ENCODE results near the gene CMKLR1. TPM values are rescaled to one million over a fixed set of nuclear protein-coding genes. Genes with fewer than 3 reads are reported as not detected.

CMKLR1 gene
- total RNA-seq, 1 experiment from 2014 or later, result not detected

- Histone ChIP-seq H3K27ac (no peak overlapping the region), H3K27me3 (replicated peaks) (0 out of 2 replicates have a peak, but pooled peaks cover 4% of the 10 kb centered on the region), H3K4me1 (replicated peaks) (no peaks in the 10 kb centered on the region), H3K36me3 (no peaks in the 10 kb centered on the region), H3K4me3 (no peak overlapping the region), H3K9me3 (replicated peaks) (no peaks in the 10 kb centered on the region)
- no peak for DNase-seq (ENCODE audit: low read depth in 1 of 2, low spot score in 2 of 2)
These were observed 39.6 kb downstream of the CMKLR1 start for GRCh38 chr12:108299516-108299915.

GRCh38 chr12:108298761-108299275 is 40.3 kb downstream of the CMKLR1 start:
- no peaks in the 10 kb centered on the region for H3K9me3 ChIP-seq (replicated peaks)
- no peaks in the 10 kb centered on the region for H3K4me1 ChIP-seq (replicated peaks)
- H3K27ac ChIP-seq, result no peak overlapping the region
- H3K36me3 ChIP-seq, result no peaks in the 10 kb centered on the region
- H3K4me3 ChIP-seq, result no peak overlapping the region
- no peak for DNase-seq (ENCODE audit: low read depth in 1 of 2, low spot score in 2 of 2)
- H3K27me3 ChIP-seq (replicated peaks), result 0 out of 2 replicates have a peak, but pooled peaks cover 4% of the 10 kb centered on the region

GRCh38 chr12:108297895-108298760 is 41.0 kb downstream of the CMKLR1 start:
- 0 out of 2 replicates have a peak, but pooled peaks cover 4% of the 10 kb centered on the region for H3K27me3 ChIP-seq (replicated peaks)
- no peaks in the 10 kb centered on the region for H3K36me3 ChIP-seq
- H3K9me3 ChIP-seq (replicated peaks), result no peaks in the 10 kb centered on the region
- no peaks in the 10 kb centered on the region for H3K4me1 ChIP-seq (replicated peaks)
- no peak overlapping the region for H3K4me3 ChIP-seq
- no peak for DNase-seq (ENCODE audit: low read depth in 1 of 2, low spot score in 2 of 2)
- H3K27ac ChIP-seq, result no peak overlapping the region

GRCh38 chr12:108297424-108297823 is 41.7 kb downstream of the CMKLR1 start:
- H3K9me3 ChIP-seq (replicated peaks), result no peaks in the 10 kb centered on the region
- no peaks in the 10 kb centered on the region for H3K4me1 ChIP-seq (replicated peaks)
- no peak overlapping the region for H3K4me3 ChIP-seq
- no peak for DNase-seq (ENCODE audit: low read depth in 1 of 2, low spot score in 2 of 2)
- no peaks in the 10 kb centered on the region for H3K36me3 ChIP-seq
- no peak overlapping the region for H3K27ac ChIP-seq
- 0 out of 2 replicates have a peak, but pooled peaks cover 4% of the 10 kb centered on the region for H3K27me3 ChIP-seq (replicated peaks)

- Histone ChIP-seq H3K9me3 (replicated peaks) (no peaks in the 10 kb centered on the region), H3K27me3 (replicated peaks) (0 out of 2 replicates have a peak, but pooled peaks cover 4% of the 10 kb centered on the region), H3K4me1 (replicated peaks) (no peaks in the 10 kb centered on the region), H3K36me3 (no peaks in the 10 kb centered on the region), H3K27ac (no peak overlapping the region), H3K4me3 (no peak overlapping the region)
- no peak for DNase-seq (ENCODE audit: low read depth in 1 of 2, low spot score in 2 of 2)
These were observed 42.2 kb downstream of the CMKLR1 start for GRCh38 chr12:108296945-108297344.

- no peak for DNase-seq (ENCODE audit: low read depth in 1 of 2, low spot score in 2 of 2)
- Histone ChIP-seq H3K4me3 (no peak overlapping the region), H3K27me3 (replicated peaks) (0 out of 2 replicates have a peak, but pooled peaks cover 4% of the 10 kb centered on the region), H3K9me3 (replicated peaks) (no peaks in the 10 kb centered on the region), H3K36me3 (no peaks in the 10 kb centered on the region), H3K4me1 (replicated peaks) (no peaks in the 10 kb centered on the region), H3K27ac (no peak overlapping the region)
These were observed 43.5 kb downstream of the CMKLR1 start for GRCh38 chr12:108295641-108296040.

GRCh38 chr12:108289350-108290161 is 49.6 kb downstream of the CMKLR1 start:
- DNase-seq (ENCODE audit: low read depth in 1 of 2, low spot score in 2 of 2), result no peak
- no peak overlapping the region for H3K4me3 ChIP-seq
- no peak overlapping the region for H3K27ac ChIP-seq
- H3K27me3 ChIP-seq (replicated peaks), result no peaks in the 10 kb centered on the region
- no peaks in the 10 kb centered on the region for H3K4me1 ChIP-seq (replicated peaks)
- H3K36me3 ChIP-seq, result no peaks in the 10 kb centered on the region
- H3K9me3 ChIP-seq (replicated peaks), result no peaks in the 10 kb centered on the region

- H3K36me3 ChIP-seq, result no peaks in the 10 kb centered on the region
- no peaks in the 10 kb centered on the region for H3K27me3 ChIP-seq (replicated peaks)
- no peaks in the 10 kb centered on the region for H3K4me1 ChIP-seq (replicated peaks)
- no peak overlapping the region for H3K4me3 ChIP-seq
- H3K9me3 ChIP-seq (replicated peaks), result no peaks in the 10 kb centered on the region
- H3K27ac ChIP-seq, result no peak overlapping the region
- no peak for DNase-seq (ENCODE audit: low read depth in 1 of 2, low spot score in 2 of 2)
These were observed 51.9 kb downstream of the CMKLR1 start for GRCh38 chr12:108287227-108287626.

GRCh38 chr12:108285016-108285415 is 54.1 kb downstream of the CMKLR1 start:
- Histone ChIP-seq H3K36me3 (no peaks in the 10 kb centered on the region), H3K27ac (no peak overlapping the region), H3K4me1 (replicated peaks) (no peaks in the 10 kb centered on the region), H3K4me3 (no peak overlapping the region), H3K9me3 (replicated peaks) (no peaks in the 10 kb centered on the region), H3K27me3 (replicated peaks) (no peaks in the 10 kb centered on the region)
- no peak for DNase-seq (ENCODE audit: low read depth in 1 of 2, low spot score in 2 of 2)

GRCh38 chr12:108284163-108284562 is 54.9 kb downstream of the CMKLR1 start:
- Histone ChIP-seq H3K27ac (no peak overlapping the region), H3K36me3 (no peaks in the 10 kb centered on the region), H3K4me1 (replicated peaks) (no peaks in the 10 kb centered on the region), H3K9me3 (replicated peaks) (no peaks in the 10 kb centered on the region), H3K4me3 (no peak overlapping the region), H3K27me3 (replicated peaks) (no peaks in the 10 kb centered on the region)
- no peak for DNase-seq (ENCODE audit: low read depth in 1 of 2, low spot score in 2 of 2)

- Histone ChIP-seq H3K36me3 (no peaks in the 10 kb centered on the region), H3K4me3 (no peak overlapping the region), H3K9me3 (replicated peaks) (no peaks in the 10 kb centered on the region), H3K27ac (no peak overlapping the region), H3K4me1 (replicated peaks) (no peaks in the 10 kb centered on the region), H3K27me3 (replicated peaks) (no peaks in the 10 kb centered on the region)
- DNase-seq (ENCODE audit: low read depth in 1 of 2, low spot score in 2 of 2), result no peak
These were observed 56.4 kb downstream of the CMKLR1 start for GRCh38 chr12:108282676-108283075.

- Histone ChIP-seq H3K4me3 (no peak overlapping the region), H3K9me3 (replicated peaks) (no peaks in the 10 kb centered on the region), H3K27me3 (replicated peaks) (no peaks in the 10 kb centered on the region), H3K4me1 (replicated peaks) (no peaks in the 10 kb centered on the region), H3K27ac (no peak overlapping the region), H3K36me3 (no peaks in the 10 kb centered on the region)
- DNase-seq (ENCODE audit: low read depth in 1 of 2, low spot score in 2 of 2), result no peak
These were observed 57.0 kb downstream of the CMKLR1 start for GRCh38 chr12:108282160-108282559.

- Histone ChIP-seq H3K36me3 (no peaks in the 10 kb centered on the region), H3K27ac (no peak overlapping the region), H3K27me3 (replicated peaks) (no peaks in the 10 kb centered on the region), H3K4me3 (no peak overlapping the region), H3K9me3 (replicated peaks) (no peaks in the 10 kb centered on the region), H3K4me1 (replicated peaks) (no peaks in the 10 kb centered on the region)
- DNase-seq (ENCODE audit: low read depth in 1 of 2, low spot score in 2 of 2), result no peak
These were observed 61.5 kb downstream of the CMKLR1 start for GRCh38 chr12:108277613-108278012.

GRCh38 chr12:108273217-108273616 is 65.9 kb downstream of the CMKLR1 start:
- no peaks in the 10 kb centered on the region for H3K4me1 ChIP-seq (replicated peaks)
- no peak overlapping the region for H3K27ac ChIP-seq
- no peaks in the 10 kb centered on the region for H3K9me3 ChIP-seq (replicated peaks)
- no peaks in the 10 kb centered on the region for H3K27me3 ChIP-seq (replicated peaks)
- H3K4me3 ChIP-seq, result no peak overlapping the region
- no peak for DNase-seq (ENCODE audit: low read depth in 1 of 2, low spot score in 2 of 2)
- no peaks in the 10 kb centered on the region for H3K36me3 ChIP-seq
